GM12892 (cell line): Measurements from ENCODE around the gene TMIGD1.

Experiments
- POLR2A ChIP-seq: IDR thresholded peaks from 2 replicates; pipeline ENCODE4 v1.6.1; 2011; ENCODE audit warnings: low read depth, low read length, control low read depth
- POLR2AphosphoS5 ChIP-seq: IDR thresholded peaks from 2 replicates; pipeline ENCODE4 v1.6.1; 2011; ENCODE audit warnings: low read depth, low read length, control low read depth
- TAF1 ChIP-seq: IDR thresholded peaks from 2 replicates; pipeline ENCODE4 v1.6.1; 2011; ENCODE audit warnings: low read depth, mild to moderate bottlenecking, control low read depth, low read length, borderline replicate concordance

- TF ChIP-seq POLR2AphosphoS5 (no peak), TAF1 (no peak), POLR2A (no peak)
Measured at GRCh38 chr17:30363715-30364202, 29.9 kb upstream of the TMIGD1 start.
